PC-9 (cell line): ENCODE data around the gene CEBPZ. TPM values are rescaled to one million over a fixed set of nuclear protein-coding genes. Genes with fewer than 3 reads are reported as not detected.
A peak's percentile ranks its signal among the peaks of the same experiment; 100 is the strongest.

Experiments
- BruUV-seq: library from RNA; stranded (reverse); fragments of 400-500 nt; replicated peaks from 2 replicates; lab custom pipeline; 2021; lab: Mats Ljungman, UMichigan
- CTCF ChIA-PET: fragments of 300-600 bp; sonication (Branson Sonifier 250); formaldehyde crosslinking; loops from one replicate; lab custom pipeline; 2022; ENCODE audit warnings: antibody characterized with exemption; lab: Charles Lee
- POLR2A ChIA-PET: fragments of 300-600 bp; sonication (Branson Sonifier 250); formaldehyde crosslinking; loops from one replicate; lab custom pipeline; 2022; ENCODE audit warnings: antibody characterized with exemption; ENCODE audit not compliant: unreplicated experiment; lab: Charles Lee
- DNase-seq, 2 experiments: peaks; one replicate each; pipeline versions ENCODE4 v3.0.0 to v3.0.0-alpha.2; 2015 to 2022; ENCODE audit warnings: mixed read lengths in 1 of 2
- H2AFZ ChIP-seq: fragments of 200-600 bp; sonication (generic); 2 replicates; pipeline ENCODE4 v1.8.1; 2017; ENCODE audit warnings: antibody characterized with exemption
- H3F3A ChIP-seq: fragments of 200-600 bp; sonication (generic); 2 replicates; pipeline ENCODE4 v1.8.1; 2017; ENCODE audit warnings: antibody characterized with exemption, mild to moderate bottlenecking, low read depth; ENCODE audit not compliant: insufficient read depth
- H3K27ac ChIP-seq: fragments of 200-600 bp; sonication (generic); 2 replicates; pipeline ENCODE4 v1.6.1; 2016; ENCODE audit warnings: mixed run types
- H3K27me3 ChIP-seq: fragments of 200-600 bp; sonication (generic); 2 replicates; pipeline ENCODE4 v1.6.1; 2016; ENCODE audit warnings: low read depth, mixed run types; ENCODE audit not compliant: insufficient read depth
- H3K36me3 ChIP-seq: fragments of 200-600 bp; sonication (generic); 2 replicates; pipeline ENCODE4 v1.6.1; 2016; ENCODE audit warnings: low read depth, mixed run types
- H3K4me1 ChIP-seq: fragments of 200-600 bp; sonication (generic); replicated peaks from 2 replicates; pipeline ENCODE4 v1.6.1; 2016; ENCODE audit warnings: mixed run types; ENCODE audit not compliant: insufficient read depth
- H3K4me2 ChIP-seq: fragments of 200-600 bp; sonication (generic); 2 replicates; pipeline ENCODE4 v1.6.1; 2017; ENCODE audit warnings: mixed run types
- H3K4me3 ChIP-seq: fragments of 200-600 bp; sonication (generic); 2 replicates; pipeline ENCODE4 v1.6.1; 2016; ENCODE audit warnings: mixed run types
- H3K79me2 ChIP-seq: fragments of 200-600 bp; sonication (generic); 2 replicates; pipeline ENCODE4 v1.6.1; 2017; ENCODE audit warnings: low read depth, mixed run types
- H3K9me2 ChIP-seq: fragments of 200-600 bp; sonication (generic); 2 replicates; pipeline ENCODE4 v1.8.1; 2017; ENCODE audit warnings: mild to moderate bottlenecking; ENCODE audit not compliant: insufficient read depth
- H3K9me3 ChIP-seq: fragments of 200-600 bp; sonication (generic); 2 replicates; pipeline ENCODE4 v1.8.1; 2016; ENCODE audit warnings: low read depth; ENCODE audit not compliant: insufficient read depth
- H4K20me1 ChIP-seq: fragments of 200-600 bp; sonication (generic); 2 replicates; pipeline ENCODE4 v1.8.1; 2017; ENCODE audit not compliant: insufficient read depth
- CTCF ChIP-seq: fragments of 200-600 bp; sonication (generic); conservative IDR thresholded peaks from 2 replicates; pipeline ENCODE4 v1.6.1; 2017; ENCODE audit warnings: mixed run types, antibody characterized with exemption, mild to moderate bottlenecking, moderate library complexity
- EZH2 ChIP-seq: fragments of 200-600 bp; sonication (generic); IDR thresholded peaks from 2 replicates; pipeline ENCODE4 v1.8.0; 2017; ENCODE audit warnings: antibody characterized with exemption, low read depth
- intact Hi-C: fragments of 100-400 bp; cut with micrococcal nuclease; formaldehyde crosslinking; loops from one replicate; pipeline ENCODE4 v1.10.0; 2022; ENCODE audit not compliant: unreplicated experiment
- total RNA-seq: library from RNA; stranded (reverse); gene quantifications from 2 replicates; pipeline ENCODE4 v1.2.3, GENCODE V29; 2021

Gene CEBPZ
- total RNA-seq, 1 experiment from 2014 or later: 35.7 TPM

GRCh38 chr2:37154785-37155184, 76.6 kb downstream of the CEBPZ start:
- Histone ChIP-seq H4K20me1 (peaks cover 2% of the 10 kb centered on the region; the same call in 1 of the 2 replicates), H2AFZ (no peak overlapping the region), H3K9me2 (no peaks in the 10 kb centered on the region), H3K36me3 (peaks cover 12% of the 10 kb centered on the region), H3K4me2 (peak overlapping the region; percentile 84), H3K4me3 (no peak overlapping the region), H3K9me3 (peaks cover 5% of the 10 kb centered on the region; the same call in 1 of the 2 replicates), H3K27me3 (no peaks in the 10 kb centered on the region), H3K79me2 (peaks cover 67% of the 10 kb centered on the region), H3K4me1 (peaks cover 21% of the 10 kb centered on the region), H3F3A (peaks cover 28% of the 10 kb centered on the region), H3K27ac (no peak overlapping the region)
- DNase-seq: no peak
- no peak for TF ChIP-seq CTCF
- TF ChIP-seq EZH2: no peak
- ChIA-PET CTCF (no interaction called here), POLR2A (no interaction called here)
- intact Hi-C loops: loop anchor here (5.0 kb wide), 1 partner anchor 78 kb away; the partner anchor contains the start of genes CEBPZ and NDUFAF7
- BruUV-seq: no TSS peak

- no peak for TF ChIP-seq EZH2
- TF ChIP-seq CTCF: no peak
- H4K20me1 ChIP-seq: peaks cover 10% of the 10 kb centered on the region; the same call in 1 of the 2 replicates
- BruUV-seq: no TSS peak
- H3K4me3 ChIP-seq: no peak overlapping the region
- DNase-seq: no peak
- CTCF ChIA-PET: no interaction called here
- no peak overlapping the region for H2AFZ ChIP-seq
- intact Hi-C loops: no loop called here
- no peak overlapping the region for H3K4me2 ChIP-seq
- H3F3A ChIP-seq: peaks cover 41% of the 10 kb centered on the region
- peaks cover 15% of the 10 kb centered on the region for H3K36me3 ChIP-seq
- POLR2A ChIA-PET: no interaction called here
- H3K9me2 ChIP-seq: no peaks in the 10 kb centered on the region
- H3K79me2 ChIP-seq: peaks cover 71% of the 10 kb centered on the region
- no peaks in the 10 kb centered on the region for H3K27me3 ChIP-seq
- H3K4me1 ChIP-seq: peaks cover 36% of the 10 kb centered on the region
- H3K9me3 ChIP-seq: peaks cover 5% of the 10 kb centered on the region; the same call in 1 of the 2 replicates
- no peak overlapping the region for H3K27ac ChIP-seq
Observed at GRCh38 chr2:37153224-37153623, 78.2 kb downstream of the CEBPZ start.

Other genes starting within 250 kb of the CEBPZ start
- gene HEATR5B, start 147.2 kb downstream of the CEBPZ start, total RNA-seq: 10.4 and 13.0 TPM in 2 replicates
- gene GPATCH11, start 147.1 kb downstream of the CEBPZ start, total RNA-seq: 4.1 and 5.5 TPM in 2 replicates
- gene EIF2AK2, start 74.6 kb downstream of the CEBPZ start, total RNA-seq: 39.8 and 61.2 TPM in 2 replicates
- gene SULT6B1, start 42.9 kb downstream of the CEBPZ start, total RNA-seq: not detected in 2 replicates
- gene CEBPZOS, start 35.1 kb downstream of the CEBPZ start, total RNA-seq: 46.5 and 53.2 TPM in 2 replicates
- 18.8 and 21.9 TPM in 2 replicates for gene NDUFAF7, start 62 bp upstream of the CEBPZ start, total RNA-seq
- gene PRKD3, start 93.2 kb upstream of the CEBPZ start, total RNA-seq: 27.1 and 27.5 TPM in 2 replicates
- 2.6 and 3.0 TPM in 2 replicates for gene QPCT, start 113.0 kb upstream of the CEBPZ start, total RNA-seq